GM21423 (cell line): ENCODE data around the gene ITGB2.

Experiments
- ATAC-seq: cut with Tn5 transposase; IDR thresholded peaks from one replicate; pipeline ENCODE4 v1.9.1; 2021; ENCODE audit warnings: mild to moderate bottlenecking, moderate library complexity; ENCODE audit not compliant: unreplicated experiment

Gene ITGB2

GRCh38 chr21:44955798-44956175 is 35.1 kb upstream of the ITGB2 start:
- ATAC-seq = no peak

GRCh38 chr21:44955141-44955797 is 34.6 kb upstream of the ITGB2 start:
- ATAC-seq = no peak

GRCh38 chr21:44954281-44954771 is 33.6 kb upstream of the ITGB2 start:
- ATAC-seq = no peak

GRCh38 chr21:44953628-44954021 is 32.9 kb upstream of the ITGB2 start:
- ATAC-seq = no peak

- ATAC-seq = no peak
These were observed 32.4 kb upstream of the ITGB2 start for GRCh38 chr21:44952929-44953627.

GRCh38 chr21:44952116-44952928 is 31.6 kb upstream of the ITGB2 start:
- ATAC-seq = no peak

- ATAC-seq = no peak
These were observed 30.7 kb upstream of the ITGB2 start for GRCh38 chr21:44951186-44951915.

GRCh38 chr21:44950351-44950750 is 29.7 kb upstream of the ITGB2 start:
- ATAC-seq = no peak

GRCh38 chr21:44949779-44950198 is 29.1 kb upstream of the ITGB2 start:
- peak; percentile 62 for ATAC-seq

GRCh38 chr21:44949161-44949778 is 28.6 kb upstream of the ITGB2 start:
- no peak for ATAC-seq

GRCh38 chr21:44948426-44949120 is 27.9 kb upstream of the ITGB2 start:
- no peak for ATAC-seq

GRCh38 chr21:44947930-44948331 is 27.2 kb upstream of the ITGB2 start:
- no peak for ATAC-seq

GRCh38 chr21:44947111-44947929 is 26.6 kb upstream of the ITGB2 start:
- no peak for ATAC-seq

- no peak for ATAC-seq
These were observed 25.7 kb upstream of the ITGB2 start for GRCh38 chr21:44946254-44947041.

- ATAC-seq = no peak
These were observed 23.9 kb upstream of the ITGB2 start for GRCh38 chr21:44944596-44944995.

GRCh38 chr21:44943686-44944550 is 23.2 kb upstream of the ITGB2 start:
- ATAC-seq = no peak

- no peak for ATAC-seq
These were observed 22.4 kb upstream of the ITGB2 start for GRCh38 chr21:44943005-44943685.
